Gastroesophageal sphincter (tissue), 4 donors: ENCODE measurements around the gene SERGEF. TPM values are rescaled to one million over a fixed set of nuclear protein-coding genes. Genes with fewer than 3 reads are reported as not detected.

Source experiments
- ATAC-seq: fragments of 150-250 bp; one replicate; pipeline ENCODE4 v1.9.1; 2016; ENCODE audit warnings: mild to moderate bottlenecking, moderate library complexity
- H3K27ac ChIP-seq, 4 donors: fragments of 200-600 bp; sonication (generic) in 3 of 4; 1 replicate in 3 of 4; 2 replicates in 1 of 4; pipeline ENCODE4 v1.5.1; 2016 to 2019
- H3K27me3 ChIP-seq: fragments of 200-600 bp; sonication (generic); one replicate; pipeline ENCODE4 v1.5.1; 2019
- H3K36me3 ChIP-seq, 2 donors: fragments of 200-600 bp; sonication (generic); one replicate each; pipeline ENCODE4 v1.5.1; 2019; ENCODE audit warnings: control low read depth in 1 of 2
- H3K4me1 ChIP-seq, 3 donors: fragments of 200-600 bp; sonication (generic); 1 replicate in 2 of 3; 2 replicates in 1 of 3; pipeline ENCODE4 v1.5.1; 2016 to 2019; ENCODE audit warnings: control low read depth in 2 of 3
- H3K4me3 ChIP-seq, 2 donors: fragments of 200-600 bp; sonication (generic); one replicate each; pipeline ENCODE4 v1.5.1; 2019; ENCODE audit warnings: mild to moderate bottlenecking in 1 of 2, moderate library complexity in 1 of 2
- H3K9me3 ChIP-seq, 3 donors: fragments of 200-600 bp; sonication (generic); one replicate each; pipeline ENCODE4 v1.5.1; 2017 to 2019; ENCODE audit warnings: control low read depth in 2 of 3
- EP300 ChIP-seq: sonication (generic); formaldehyde crosslinking; IDR thresholded peaks from one replicate; pipeline ENCODE4 v1.6.1; 2017; ENCODE audit warnings: antibody characterized with exemption, mild to moderate bottlenecking
- POLR2A ChIP-seq, 2 donors: fragments of 450-650 bp; IDR thresholded peaks; one replicate each; pipeline ENCODE4 v1.6.1; 2017; ENCODE audit warnings: antibody characterized with exemption in 2 of 2, mild to moderate bottlenecking in 2 of 2, moderate library complexity in 1 of 2
- POLR2AphosphoS5 ChIP-seq: sonication (generic); formaldehyde crosslinking; IDR thresholded peaks from one replicate; pipeline ENCODE4 v1.6.1; 2017; ENCODE audit warnings: antibody characterized with exemption
- WGBS, 2 donors: methylation state at CpG; one replicate each; pipeline ENCODE4 v1.1.5; 2018; ENCODE audit warnings: low coverage in 1 of 2; 5-methylcytosine and 5-hydroxymethylcytosine counted together
- total RNA-seq, 4 donors: library from RNA; depleted of rRNA; stranded (reverse); fragments of >200 nt; gene quantifications; one replicate each; pipeline ENCODE4 v1.1.0, GENCODE V29; 2016
- TF ChIP-seq, protein P1 (sequence below), 4 experiments: fragments of 200-600 bp in 2 of 4; fragments of 450-650 bp in 2 of 4; sonication (generic) in 1 of 4; IDR thresholded peaks; one replicate each; pipeline ENCODE4 v1.5.1; 2017 to 2019; ENCODE audit warnings: antibody characterized with exemption in 4 of 4, mild to moderate bottlenecking in 2 of 4, moderate library complexity in 2 of 4

SERGEF gene
- total RNA-seq, 4 donors from 2014 or later = 35.5 to 42.5 (median 36.3) TPM

DNA sequence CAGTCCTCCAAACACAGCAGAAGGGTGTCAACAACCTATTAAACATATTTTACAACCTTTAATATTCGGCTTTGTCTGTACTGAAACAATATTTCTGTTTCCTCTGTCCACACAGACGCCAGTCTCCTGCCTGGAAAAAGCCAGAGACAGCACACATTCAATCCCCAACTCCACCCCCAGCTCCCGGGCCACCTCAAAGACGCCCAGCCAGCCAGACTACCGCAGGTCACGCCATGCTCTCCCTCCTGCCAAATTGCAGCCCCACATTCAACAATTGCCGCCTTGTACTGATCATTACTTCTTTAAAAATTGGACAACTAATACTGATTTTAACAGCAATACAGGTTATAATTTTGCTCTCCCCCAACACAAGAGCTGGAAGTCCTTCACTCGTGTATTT, 1.2 kb downstream of the SERGEF start:
- Histone ChIP-seq H3K4me3 (peak overlapping the region in 1 of 2 donors; percentile 76), H3K27me3 (no peaks in the 10 kb centered on the region), H3K36me3 (peaks cover 0 to 10% of the 10 kb centered on the region in 2 donors), H3K4me1 (peaks cover 0 to 21% (median 0%) of the 10 kb centered on the region in 3 donors), H3K9me3 (no peaks in the 10 kb centered on the region), H3K27ac (peak overlapping the region in 3 of 4 donors; percentile 88 to 91 (median 90))
- 88% methylated on average over 3 to 8 of the region's 8 CpGs for WGBS, 2 donors
- TF ChIP-seq, protein P1, sequence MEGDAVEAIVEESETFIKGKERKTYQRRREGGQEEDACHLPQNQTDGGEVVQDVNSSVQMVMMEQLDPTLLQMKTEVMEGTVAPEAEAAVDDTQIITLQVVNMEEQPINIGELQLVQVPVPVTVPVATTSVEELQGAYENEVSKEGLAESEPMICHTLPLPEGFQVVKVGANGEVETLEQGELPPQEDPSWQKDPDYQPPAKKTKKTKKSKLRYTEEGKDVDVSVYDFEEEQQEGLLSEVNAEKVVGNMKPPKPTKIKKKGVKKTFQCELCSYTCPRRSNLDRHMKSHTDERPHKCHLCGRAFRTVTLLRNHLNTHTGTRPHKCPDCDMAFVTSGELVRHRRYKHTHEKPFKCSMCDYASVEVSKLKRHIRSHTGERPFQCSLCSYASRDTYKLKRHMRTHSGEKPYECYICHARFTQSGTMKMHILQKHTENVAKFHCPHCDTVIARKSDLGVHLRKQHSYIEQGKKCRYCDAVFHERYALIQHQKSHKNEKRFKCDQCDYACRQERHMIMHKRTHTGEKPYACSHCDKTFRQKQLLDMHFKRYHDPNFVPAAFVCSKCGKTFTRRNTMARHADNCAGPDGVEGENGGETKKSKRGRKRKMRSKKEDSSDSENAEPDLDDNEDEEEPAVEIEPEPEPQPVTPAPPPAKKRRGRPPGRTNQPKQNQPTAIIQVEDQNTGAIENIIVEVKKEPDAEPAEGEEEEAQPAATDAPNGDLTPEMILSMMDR (IDR thresholded peaks at IDR 0.05) = no peak
- no peak for TF ChIP-seq EP300
- TF ChIP-seq POLR2AphosphoS5 = no peak
- TF ChIP-seq POLR2A (IDR thresholded peaks at IDR 0.05) = no peak
- no peak for ATAC-seq

DNA sequence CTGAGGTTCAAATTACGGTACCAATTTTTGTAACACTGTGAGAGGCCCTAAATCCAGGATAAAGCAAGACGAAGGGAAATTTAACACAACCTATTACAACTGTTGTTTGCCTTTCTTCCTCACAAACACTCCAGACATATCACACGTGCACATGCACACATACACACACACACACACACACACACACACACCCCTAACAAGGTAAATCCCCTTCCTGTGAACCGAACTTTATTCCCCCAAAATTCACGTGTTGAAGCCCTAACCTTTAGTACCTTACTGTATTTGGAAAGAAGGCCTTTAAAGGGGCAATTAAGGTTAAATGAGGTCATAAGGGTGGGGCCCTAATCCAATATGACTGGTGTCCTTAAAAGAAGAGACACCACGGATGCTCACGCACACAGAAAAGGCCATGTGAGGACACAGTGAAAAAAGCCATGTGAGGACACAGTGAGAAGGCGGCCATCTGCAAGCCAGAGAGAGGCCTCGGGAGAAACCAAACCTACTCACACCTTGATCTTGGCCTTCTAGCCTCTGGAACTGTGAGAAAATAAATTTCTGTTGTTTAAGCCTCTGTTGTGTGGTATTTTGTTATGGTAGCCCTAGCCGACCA, 1.8 kb downstream of the SERGEF start:
- peaks cover 0 to 21% (median 0%) of the 10 kb centered on the region in 3 donors for H3K4me1 ChIP-seq
- H3K4me3 ChIP-seq = no peak overlapping the region
- H3K9me3 ChIP-seq = no peaks in the 10 kb centered on the region
- no peaks in the 10 kb centered on the region for H3K27me3 ChIP-seq
- no peak for ATAC-seq
- TF ChIP-seq EP300 = no peak
- TF ChIP-seq, protein P1 (IDR thresholded peaks at IDR 0.05) = no peak
- TF ChIP-seq POLR2A (IDR thresholded peaks at IDR 0.05) = no peak
- no peak for TF ChIP-seq POLR2AphosphoS5
- H3K36me3 ChIP-seq = peaks cover 0 to 16% of the 10 kb centered on the region in 2 donors
- 80 to 89% methylated on average over 5 to 9 of the region's 10 CpGs for WGBS, 2 donors
- peak overlapping the region in 1 of 4 donors; percentile 88 for H3K27ac ChIP-seq

DNA sequence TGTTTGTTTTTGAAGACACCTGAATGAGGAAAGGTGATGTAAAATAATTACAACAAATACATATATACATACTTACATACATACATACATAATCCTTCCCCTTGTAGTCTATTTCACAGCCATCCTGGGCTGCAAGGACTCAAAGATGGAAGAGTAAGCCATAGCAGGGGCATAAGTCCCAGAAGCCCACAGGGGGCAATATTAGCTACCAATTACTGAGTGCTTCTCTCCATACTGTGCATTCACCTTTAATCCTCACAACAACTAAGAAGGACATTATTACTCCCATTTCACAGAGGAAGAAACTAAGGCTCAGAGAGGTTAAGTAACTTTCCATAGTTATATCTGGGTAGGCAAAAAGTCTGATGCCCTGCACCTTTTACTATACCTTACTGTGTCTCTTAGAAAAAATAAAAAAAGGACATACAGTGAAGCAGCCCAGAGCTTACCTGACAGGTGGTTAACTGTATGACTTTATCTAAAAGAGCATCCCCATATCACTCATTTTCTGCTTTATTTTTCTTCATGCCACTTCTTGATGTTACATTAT, 2.7 kb downstream of the SERGEF start:
- no peaks in the 10 kb centered on the region for H3K27me3 ChIP-seq
- peaks cover 0 to 21% (median 0%) of the 10 kb centered on the region in 3 donors for H3K4me1 ChIP-seq
- no peak for ATAC-seq
- no peaks in the 10 kb centered on the region for H3K9me3 ChIP-seq
- H3K4me3 ChIP-seq = no peak overlapping the region
- no peak overlapping the region for H3K27ac ChIP-seq
- TF ChIP-seq POLR2A (IDR thresholded peaks at IDR 0.05) (no peak), EP300 (no peak)
- H3K36me3 ChIP-seq = peaks cover 0 to 24% of the 10 kb centered on the region in 2 donors

DNA sequence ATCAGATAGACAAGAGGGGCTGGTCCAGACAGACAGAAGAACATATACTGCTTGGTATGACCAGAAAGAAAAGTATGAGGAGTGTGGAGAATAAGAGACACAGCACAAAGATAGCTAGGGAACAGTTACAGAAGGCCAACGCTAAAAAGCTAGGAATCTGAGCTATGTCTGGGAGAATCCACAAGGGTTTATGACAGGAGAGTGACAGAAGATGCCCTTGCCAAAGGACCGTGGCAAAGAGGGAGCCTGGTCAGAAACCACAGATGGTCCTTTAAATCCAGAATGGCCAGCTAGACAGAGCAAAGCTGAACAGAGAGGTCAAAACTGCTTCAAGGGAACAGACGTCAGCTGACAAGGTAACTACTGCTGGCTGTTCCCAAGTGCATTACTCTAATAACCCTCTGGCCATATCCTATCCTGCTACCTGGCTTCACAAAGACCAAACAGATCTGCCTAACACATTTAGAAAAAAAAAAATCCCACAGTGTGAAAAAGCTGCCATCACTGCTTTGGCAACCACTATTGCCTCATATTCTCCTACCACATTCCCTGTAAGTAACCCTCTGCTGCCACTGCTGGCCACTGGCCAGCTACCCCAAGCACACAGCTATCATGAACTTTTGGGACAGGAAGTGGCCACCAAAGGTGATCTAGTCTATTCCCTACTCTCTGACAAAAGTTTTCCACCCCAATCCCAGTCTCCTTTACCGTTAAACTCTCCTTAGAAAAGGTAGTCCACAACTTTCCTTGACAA, 7.3 kb downstream of the SERGEF start:
- no peaks in the 10 kb centered on the region for H3K9me3 ChIP-seq
- 90 to 94% methylated on average over 3 to 4 of the region's 4 CpGs for WGBS, 2 donors
- peaks cover 0 to 71% of the 10 kb centered on the region in 2 donors for H3K36me3 ChIP-seq
- no peaks in the 10 kb centered on the region for H3K4me1 ChIP-seq
- TF ChIP-seq EP300 (no peak), POLR2A (IDR thresholded peaks at IDR 0.05) (no peak), POLR2AphosphoS5 (no peak)
- TF ChIP-seq, protein P1 (IDR thresholded peaks at IDR 0.05) = no peak
- H3K4me3 ChIP-seq = no peak overlapping the region
- no peak for ATAC-seq
- H3K27ac ChIP-seq = no peak overlapping the region
- no peaks in the 10 kb centered on the region for H3K27me3 ChIP-seq

DNA sequence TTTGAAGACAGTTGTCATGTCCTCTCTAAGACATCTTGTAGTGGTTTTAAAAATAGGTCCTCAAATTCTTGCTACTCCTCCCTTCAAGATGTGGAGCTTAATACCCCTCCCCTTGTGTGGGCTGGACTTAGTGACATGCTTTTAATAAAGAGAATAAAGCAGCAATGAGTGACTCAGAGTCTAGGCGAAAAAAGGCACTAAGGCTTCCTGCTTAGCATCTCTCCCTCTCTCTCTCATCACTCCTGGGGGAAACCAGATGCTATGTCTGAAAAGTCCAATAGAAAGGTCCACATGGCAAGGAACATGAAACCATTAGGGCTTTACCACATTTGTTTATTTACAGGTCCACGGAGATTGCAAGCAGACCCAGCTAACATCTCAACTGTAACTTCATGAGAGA, 11.7 kb downstream of the SERGEF start:
- 56 to 64% methylated on average over 2 of the region's 2 CpGs for WGBS, 2 donors
- no peaks in the 10 kb centered on the region for H3K27me3 ChIP-seq
- ATAC-seq = no peak
- no peak overlapping the region for H3K4me3 ChIP-seq
- H3K36me3 ChIP-seq = peaks cover 0 to 97% of the 10 kb centered on the region in 2 donors
- TF ChIP-seq, protein P1 (IDR thresholded peaks at IDR 0.05) = no peak
- TF ChIP-seq POLR2A (IDR thresholded peaks at IDR 0.05) (no peak), POLR2AphosphoS5 (no peak), EP300 (no peak)
- no peak overlapping the region for H3K27ac ChIP-seq
- H3K4me1 ChIP-seq = no peaks in the 10 kb centered on the region
- no peaks in the 10 kb centered on the region for H3K9me3 ChIP-seq
